ENCODE results near the gene CAV1. TPM values are rescaled to one million over a fixed set of nuclear protein-coding genes. Genes with fewer than 3 reads are reported as not detected.

The CAV1 gene
- total and polyA plus RNA-seq, 2 of the 4 experiments (the other 2 are of a cell fraction), result 1,592 to 1,808 TPM

DNA sequence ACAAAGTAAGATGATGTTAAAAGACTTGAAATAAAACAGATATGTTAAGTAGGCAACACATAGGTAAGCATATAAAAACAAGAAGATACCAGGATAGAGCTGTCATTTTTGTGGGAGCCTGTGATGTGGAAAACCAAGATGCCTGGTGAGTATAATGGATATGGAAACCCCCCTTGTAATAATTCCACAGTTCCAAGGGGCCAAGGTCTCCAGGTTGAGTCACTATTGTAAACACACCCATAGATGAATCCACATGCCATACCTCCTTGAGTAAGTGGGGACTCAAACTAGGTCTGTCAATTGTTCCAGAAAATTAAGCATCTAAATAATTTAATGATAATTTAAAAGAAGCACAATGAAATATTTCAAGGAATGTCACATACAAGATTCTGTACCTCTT is 15.9 kb downstream of the CAV1 start:
- Histone ChIP-seq H3K27me3 (ENCODE audit: control insufficient read depth, insufficient read depth, low read length) (no peaks in the 10 kb centered on the region), H2BK20ac (ENCODE audit: low read depth, low read length) (peak overlapping the region; percentile 68; the same call in 1 of the 2 replicates), H3K4me3 (ENCODE audit: insufficient read depth, low read depth, low read length) (no peak overlapping the region), H3K79me1 (ENCODE audit: low read depth in 1 of 2, low read length in 2 of 2) (peaks cover 30 to 76% of the 10 kb centered on the region in 2 experiments), H3K14ac (replicated peaks; ENCODE audit: low read depth, low read length) (0 out of 2 replicates have a peak overlapping the region, but pooled peaks have one; percentile 64), H3K23ac (ENCODE audit: low read depth, low read length) (peak overlapping the region; percentile 66; the same call in 1 of the 2 replicates), H3K9ac (ENCODE audit: low read depth, low read length) (no peak overlapping the region), H3K56ac (ENCODE audit: extremely low read depth, insufficient read depth, low read length) (no peak overlapping the region), H2BK120ac (ENCODE audit: low read depth, low read length) (0 out of 2 replicates have a peak overlapping the region, but pooled peaks have one; percentile 64), H3K4ac (ENCODE audit: low read depth, low read length) (peak overlapping the region; percentile 20; the same call in 1 of the 2 replicates), H2AK5ac (ENCODE audit: low read depth, low read length) (0 out of 2 replicates have a peak overlapping the region, but pooled peaks have one; percentile 5), H2BK15ac (ENCODE audit: low read depth, low read length) (peak overlapping the region; percentile 67; the same call in 1 of the 3 replicates), H4K20me1 (ENCODE audit: insufficient read depth, low read length) (peaks cover 39% of the 10 kb centered on the region; the same call in 1 of the 2 replicates), H3K36me3 (ENCODE audit: control insufficient read depth, insufficient read depth, low read length) (peaks cover 32% of the 10 kb centered on the region), H4K91ac (ENCODE audit: insufficient read depth, low read depth, low read length) (no peak overlapping the region), H3K4me2 (ENCODE audit: low read depth, low read length) (no peak overlapping the region), H3K4me1 (ENCODE audit: control insufficient read depth, insufficient read depth, low read length) (peaks cover 32% of the 10 kb centered on the region), H3K9me3 (ENCODE audit: control insufficient read depth, insufficient read depth, low read length) (no peaks in the 10 kb centered on the region), H2BK5ac (ENCODE audit: low read depth, low read length, poor library complexity, severe bottlenecking) (peak overlapping the region; percentile 95), H4K5ac (ENCODE audit: low read depth, low read length) (no peak overlapping the region), H3K9me1 (ENCODE audit: insufficient read depth, low read length) (peaks cover 32% of the 10 kb centered on the region), H3K27ac (ENCODE audit: insufficient read depth, low read length) (no peak overlapping the region; the same call in 1 of the 2 replicates), H3K18ac (ENCODE audit: low read depth, low read length) (peak overlapping the region; percentile 68; the same call in 1 of the 2 replicates), H2AK9ac (replicated peaks; ENCODE audit: low read depth, low read length, poor library complexity) (no peak overlapping the region), H4K8ac (ENCODE audit: low read depth in 2 of 2, low read length in 2 of 2) (0 out of 4 replicates have a peak overlapping the region, but pooled peaks of 1 of the 2 experiments have one; percentile 35), H2AFZ (replicated peaks; ENCODE audit: low read length, poor library complexity) (no peak overlapping the region)
- in situ Hi-C loops (cut with MboI; ENCODE audit: low sequenced_read_pairs), result no loop called here
- ChIA-PET CTCF (no interaction called here), POLR2A (ENCODE audit: unreplicated experiment) (no interaction called here)
- dilution Hi-C loops (cut with HindIII; ENCODE audit: low sequenced_read_pairs, unreplicated experiment), result no loop called here
- no TSS peak for BruUV-seq (replicated peaks)
- DNase-seq, result peak; percentile 55
- no peak for TF ChIP-seq CHD1 (IDR thresholded peaks at IDR 0.05; ENCODE audit: low read depth, low read length)
- TF ChIP-seq NFE2L2 (IDR thresholded peaks at IDR 0.05; ENCODE audit: low read depth, low read length), result no peak
- TF ChIP-seq CEBPB (IDR thresholded peaks at IDR 0.05; ENCODE audit: low read depth, low read length), result no peak
- TF ChIP-seq, protein P1, sequence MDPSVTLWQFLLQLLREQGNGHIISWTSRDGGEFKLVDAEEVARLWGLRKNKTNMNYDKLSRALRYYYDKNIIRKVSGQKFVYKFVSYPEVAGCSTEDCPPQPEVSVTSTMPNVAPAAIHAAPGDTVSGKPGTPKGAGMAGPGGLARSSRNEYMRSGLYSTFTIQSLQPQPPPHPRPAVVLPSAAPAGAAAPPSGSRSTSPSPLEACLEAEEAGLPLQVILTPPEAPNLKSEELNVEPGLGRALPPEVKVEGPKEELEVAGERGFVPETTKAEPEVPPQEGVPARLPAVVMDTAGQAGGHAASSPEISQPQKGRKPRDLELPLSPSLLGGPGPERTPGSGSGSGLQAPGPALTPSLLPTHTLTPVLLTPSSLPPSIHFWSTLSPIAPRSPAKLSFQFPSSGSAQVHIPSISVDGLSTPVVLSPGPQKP (IDR thresholded peaks at IDR 0.05; ENCODE audit: borderline replicate concordance, low read depth, low read length), result no peak
- TF ChIP-seq, protein P2, sequence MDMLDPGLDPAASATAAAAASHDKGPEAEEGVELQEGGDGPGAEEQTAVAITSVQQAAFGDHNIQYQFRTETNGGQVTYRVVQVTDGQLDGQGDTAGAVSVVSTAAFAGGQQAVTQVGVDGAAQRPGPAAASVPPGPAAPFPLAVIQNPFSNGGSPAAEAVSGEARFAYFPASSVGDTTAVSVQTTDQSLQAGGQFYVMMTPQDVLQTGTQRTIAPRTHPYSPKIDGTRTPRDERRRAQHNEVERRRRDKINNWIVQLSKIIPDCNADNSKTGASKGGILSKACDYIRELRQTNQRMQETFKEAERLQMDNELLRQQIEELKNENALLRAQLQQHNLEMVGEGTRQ (IDR thresholded peaks at IDR 0.05; ENCODE audit: low read depth, low read length), result no peak
- TF ChIP-seq MAZ (IDR thresholded peaks at IDR 0.05; ENCODE audit: borderline replicate concordance, low read depth, low read length), result no peak
- TF ChIP-seq MAFK (IDR thresholded peaks at IDR 0.05; ENCODE audit: low read depth, low read length), result no peak
- TF ChIP-seq POLR2A (IDR thresholded peaks at IDR 0.05; ENCODE audit: low read depth, low read length), result no peak
- TF ChIP-seq, protein P3, sequence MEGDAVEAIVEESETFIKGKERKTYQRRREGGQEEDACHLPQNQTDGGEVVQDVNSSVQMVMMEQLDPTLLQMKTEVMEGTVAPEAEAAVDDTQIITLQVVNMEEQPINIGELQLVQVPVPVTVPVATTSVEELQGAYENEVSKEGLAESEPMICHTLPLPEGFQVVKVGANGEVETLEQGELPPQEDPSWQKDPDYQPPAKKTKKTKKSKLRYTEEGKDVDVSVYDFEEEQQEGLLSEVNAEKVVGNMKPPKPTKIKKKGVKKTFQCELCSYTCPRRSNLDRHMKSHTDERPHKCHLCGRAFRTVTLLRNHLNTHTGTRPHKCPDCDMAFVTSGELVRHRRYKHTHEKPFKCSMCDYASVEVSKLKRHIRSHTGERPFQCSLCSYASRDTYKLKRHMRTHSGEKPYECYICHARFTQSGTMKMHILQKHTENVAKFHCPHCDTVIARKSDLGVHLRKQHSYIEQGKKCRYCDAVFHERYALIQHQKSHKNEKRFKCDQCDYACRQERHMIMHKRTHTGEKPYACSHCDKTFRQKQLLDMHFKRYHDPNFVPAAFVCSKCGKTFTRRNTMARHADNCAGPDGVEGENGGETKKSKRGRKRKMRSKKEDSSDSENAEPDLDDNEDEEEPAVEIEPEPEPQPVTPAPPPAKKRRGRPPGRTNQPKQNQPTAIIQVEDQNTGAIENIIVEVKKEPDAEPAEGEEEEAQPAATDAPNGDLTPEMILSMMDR (conservative IDR thresholded peaks at IDR 0.05; ENCODE audit: low read depth, low read length), result no peak
- no peak for TF ChIP-seq RCOR1 (IDR thresholded peaks at IDR 0.05; ENCODE audit: insufficient replicate concordance, low read length)
- no peak for TF ChIP-seq SMC3 (IDR thresholded peaks at IDR 0.05; ENCODE audit: low read depth, low read length)
- TF ChIP-seq RAD21 (IDR thresholded peaks at IDR 0.05; ENCODE audit: low read length), result no peak
- no peak for TF ChIP-seq BHLHE40 (IDR thresholded peaks at IDR 0.05; ENCODE audit: low read depth, low read length)
- TF ChIP-seq FOS (IDR thresholded peaks at IDR 0.05; ENCODE audit: low read depth, low read length), result no peak
- no peak for TF ChIP-seq MXI1 (IDR thresholded peaks at IDR 0.05; ENCODE audit: borderline replicate concordance, low read depth, low read length)
- no peak for TF ChIP-seq RFX5 (IDR thresholded peaks at IDR 0.05; ENCODE audit: low read depth, low read length)
- ATAC-seq (ENCODE audit: low read depth), result no peak
- intact Hi-C loops (cut with micrococcal nuclease), result loop anchor here (5.0 kb wide), 1 partner anchor 47 kb away; no protein-coding TSS in a partner anchor
